Endodermal cell (in vitro differentiated cells): Measurements from ENCODE around the gene PANK1. TPM values are rescaled to one million over a fixed set of nuclear protein-coding genes. Genes with fewer than 3 reads are reported as not detected.

Experiments
- DNase-seq: peaks from one replicate; pipeline ENCODE4 v3.0.0-alpha.2; 2017
- H3K27ac ChIP-seq: 2 replicates; pipeline ENCODE4 v1.5.1; 2013; ENCODE audit warnings: mild to moderate bottlenecking, low read depth, low read length, moderate library complexity
- H3K27me3 ChIP-seq: 2 replicates; pipeline ENCODE4 v1.6.1; 2013; ENCODE audit warnings: mild to moderate bottlenecking, low read length, moderate library complexity; ENCODE audit not compliant: insufficient read depth, control insufficient read depth, poor library complexity, severe bottlenecking
- H3K36me3 ChIP-seq: 2 replicates; pipeline ENCODE4 v1.7.0; 2013; ENCODE audit warnings: mild to moderate bottlenecking, low read length, moderate library complexity; ENCODE audit not compliant: control insufficient read depth, insufficient read depth
- H3K4me1 ChIP-seq: one replicate; pipeline ENCODE4 v1.7.0; 2013; ENCODE audit warnings: low read length; ENCODE audit not compliant: control insufficient read depth, insufficient read depth
- H3K4me3 ChIP-seq: 2 replicates; pipeline ENCODE4 v1.5.1; 2013; ENCODE audit warnings: mild to moderate bottlenecking, low read length, moderate library complexity
- H3K9ac ChIP-seq: 2 replicates; pipeline ENCODE4 v1.6.1; 2013; ENCODE audit warnings: mild to moderate bottlenecking, low read length, moderate library complexity; ENCODE audit not compliant: poor library complexity, severe bottlenecking; ENCODE audit errors: extremely low read depth
- H3K9me3 ChIP-seq: 2 replicates; pipeline ENCODE4 v1.6.1; 2013; ENCODE audit warnings: mild to moderate bottlenecking, low read length, moderate library complexity; ENCODE audit not compliant: control insufficient read depth
- H3K27ac Mint-ChIP-seq: 2 replicates; pipeline ENCODE4 v1.8.0; 2020; ENCODE audit warnings: mixed read lengths
- H3K27me3 Mint-ChIP-seq: 2 replicates; pipeline ENCODE4 v1.8.0; 2021; ENCODE audit warnings: mild to moderate bottlenecking, mixed read lengths; ENCODE audit not compliant: insufficient read depth
- H3K36me3 Mint-ChIP-seq: 2 replicates; pipeline ENCODE4 v1.8.0; 2020; ENCODE audit warnings: low read depth, mixed read lengths
- H3K4me1 Mint-ChIP-seq: 2 replicates; pipeline ENCODE4 v1.8.0; 2020; ENCODE audit warnings: mixed read lengths
- H3K4me3 Mint-ChIP-seq: 2 replicates; pipeline ENCODE4 v1.8.0; 2020; ENCODE audit warnings: mild to moderate bottlenecking, moderate library complexity, mixed read lengths
- H3K9me3 Mint-ChIP-seq: 2 replicates; pipeline ENCODE4 v1.8.0; 2020; ENCODE audit warnings: mild to moderate bottlenecking, mixed read lengths
- CTCF ChIP-seq: fragments of 200-600 bp; sonication (generic); conservative IDR thresholded peaks from 2 replicates; pipeline ENCODE4 v1.5.0; 2021; ENCODE audit warnings: antibody characterized with exemption, mild to moderate bottlenecking
- WGBS, 2 experiments: methylation state at CpG; one replicate each; pipeline versions ENCODE4 v1.1.5 to v1.1.7; 2013; ENCODE audit warnings: missing lambda C conversion rate in 2 of 2, mixed read lengths in 1 of 2; ENCODE audit not compliant: insufficient coverage in 1 of 2, insufficient read length in 1 of 2; 5-methylcytosine and 5-hydroxymethylcytosine counted together
- total RNA-seq, 2 donors: library from RNA; stranded (reverse); fragmentation: NEBNext Ultra II Directional in 1 of 2; extraction: Animal tissue kit (Norgen Biotek cat#: 25700) in 1 of 2; gene quantifications; 2 replicates in 1 of 2; 3 replicates in 1 of 2; pipeline ENCODE4 v1.2.1, GENCODE V29; 2021

Gene PANK1
- total RNA-seq, 2 donors from 2014 or later, result 23.4 to 28.8 TPM

DNA sequence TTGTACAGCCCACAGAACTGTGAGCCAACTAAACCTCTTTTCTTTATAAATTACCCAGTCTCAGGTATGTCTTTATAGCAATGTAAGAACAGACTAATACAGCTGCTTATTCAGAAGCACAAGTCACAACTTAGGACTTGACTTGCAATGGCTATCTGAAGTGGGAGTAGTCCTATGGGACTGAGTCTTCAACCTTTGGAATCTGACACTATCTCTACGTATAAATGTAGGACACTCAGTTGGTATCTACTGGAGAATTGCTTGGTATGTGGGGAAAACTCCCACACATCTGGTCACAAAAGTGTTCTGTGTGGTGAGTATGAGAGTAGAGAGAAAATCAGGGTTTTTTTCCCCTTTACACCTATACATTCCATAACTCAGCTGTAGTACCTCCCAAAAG, 12.3 kb upstream of the PANK1 start:
- H3K4me1 ChIP-seq, result peaks cover 7% of the 10 kb centered on the region
- no peaks in the 10 kb centered on the region for H3K36me3 ChIP-seq
- Mint-ChIP-seq H3K9me3 (peaks cover 14% of the 10 kb centered on the region), H3K4me3 (no peak overlapping the region), H3K36me3 (no peaks in the 10 kb centered on the region), H3K4me1 (peaks cover 3% of the 10 kb centered on the region), H3K27me3 (no peaks in the 10 kb centered on the region), H3K27ac (no peak overlapping the region)
- TF ChIP-seq CTCF, result no peak
- no peak for DNase-seq
- H3K9me3 ChIP-seq, result no peaks in the 10 kb centered on the region
- no peaks in the 10 kb centered on the region for H3K27me3 ChIP-seq
- H3K4me3 ChIP-seq, result no peak overlapping the region
- no peak overlapping the region for H3K9ac ChIP-seq
- no peak overlapping the region for H3K27ac ChIP-seq
- 71 to 94% methylated on average over 1 of the region's 1 CpG for WGBS, 2 experiments

- WGBS, 2 experiments, result 92% methylated on average over 1 of the region's 1 CpG; no CpG with 5 or more reads in 1 of the 2 experiments
- Mint-ChIP-seq H3K36me3 (no peaks in the 10 kb centered on the region), H3K4me3 (no peak overlapping the region), H3K27ac (no peak overlapping the region), H3K9me3 (peaks cover 14% of the 10 kb centered on the region), H3K27me3 (no peaks in the 10 kb centered on the region), H3K4me1 (peaks cover 3% of the 10 kb centered on the region)
- Histone ChIP-seq H3K9ac (no peak overlapping the region), H3K4me1 (peaks cover 7% of the 10 kb centered on the region), H3K27me3 (no peaks in the 10 kb centered on the region), H3K9me3 (no peaks in the 10 kb centered on the region), H3K36me3 (no peaks in the 10 kb centered on the region), H3K27ac (no peak overlapping the region), H3K4me3 (no peak overlapping the region)
- no peak for DNase-seq
- no peak for TF ChIP-seq CTCF
Measured at GRCh38 chr10:89655722-89656121, 10.7 kb upstream of the PANK1 start.

DNA sequence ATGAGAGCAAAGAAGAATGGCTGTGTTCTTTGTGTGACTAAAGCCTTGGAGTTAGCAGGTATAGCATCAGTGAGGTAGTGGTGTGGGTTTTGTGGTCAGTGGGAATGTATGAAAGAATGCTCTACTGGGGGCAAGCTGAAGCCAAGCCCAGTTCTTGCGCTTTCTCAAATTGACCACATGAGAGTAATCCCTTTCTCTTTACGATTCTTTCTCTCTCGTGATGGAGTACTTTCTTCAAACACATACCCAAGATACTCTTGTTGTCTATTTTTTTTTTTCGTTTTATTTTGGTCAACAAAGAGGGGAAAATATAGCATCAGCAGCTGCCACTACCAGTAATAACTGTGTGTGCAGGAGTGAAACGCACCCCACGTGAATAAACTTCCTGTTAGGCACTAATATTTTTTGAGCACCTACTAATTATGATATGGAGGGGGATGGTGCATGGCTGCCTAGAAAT, 8.4 kb upstream of the PANK1 start:
- Mint-ChIP-seq H3K36me3 (no peaks in the 10 kb centered on the region), H3K9me3 (peaks cover 18% of the 10 kb centered on the region), H3K27me3 (no peaks in the 10 kb centered on the region), H3K27ac (no peak overlapping the region), H3K4me3 (no peak overlapping the region), H3K4me1 (no peaks in the 10 kb centered on the region)
- no peak overlapping the region for H3K4me3 ChIP-seq
- no peak for DNase-seq
- H3K4me1 ChIP-seq, result no peaks in the 10 kb centered on the region
- H3K36me3 ChIP-seq, result no peaks in the 10 kb centered on the region
- H3K27me3 ChIP-seq, result no peaks in the 10 kb centered on the region
- 60 to 86% methylated on average over 2 to 6 of the region's 6 CpGs for WGBS, 2 experiments
- no peak for TF ChIP-seq CTCF
- H3K27ac ChIP-seq, result no peak overlapping the region
- H3K9me3 ChIP-seq, result peaks cover 6% of the 10 kb centered on the region
- no peak overlapping the region for H3K9ac ChIP-seq
